Smooth muscle cell of the brain vasculature (primary cell): ENCODE results near the gene NUDT8.
A peak's percentile ranks its signal among the peaks of the same experiment; 100 is the strongest.
"Not testable (repeated sequence)": the region's sequence is repeated elsewhere in the genome, so short reads cannot be mapped to it uniquely, and the experiment has no call there.

Experiments
- DNase-seq: peaks from one replicate; pipeline ENCODE4 v3.0.0-alpha.2; 2012; ENCODE audit warnings: low read depth, low spot score

NUDT8 gene

GRCh38 chr11:67642173-67643120 is 12.7 kb upstream of the NUDT8 start:
- no peak for DNase-seq

- no peak for DNase-seq
These were observed 11.8 kb upstream of the NUDT8 start for GRCh38 chr11:67641338-67642172.

GRCh38 chr11:67640758-67641337 is 11.1 kb upstream of the NUDT8 start:
- no peak for DNase-seq

- DNase-seq: no peak
These were observed 10.5 kb upstream of the NUDT8 start for GRCh38 chr11:67640021-67640757.

GRCh38 chr11:67639438-67639859 is 9.7 kb upstream of the NUDT8 start, which contains the start of gene TBX10:
TSS of gene TBX10 (minus strand) at chr11:67639763. CDS start at chr11:67639472, 291 bp downstream.
- DNase-seq: no peak

GRCh38 chr11:67638535-67639437 is 9.0 kb upstream of the NUDT8 start:
- no peak for DNase-seq

- not testable (repeated sequence) for DNase-seq
These were observed 7.7 kb upstream of the NUDT8 start for GRCh38 chr11:67637441-67637840.

GRCh38 chr11:67636962-67637361 is 7.2 kb upstream of the NUDT8 start:
- DNase-seq: no peak

- no peak for DNase-seq
These were observed 5.4 kb upstream of the NUDT8 start for GRCh38 chr11:67635231-67635521.

GRCh38 chr11:67634366-67635230 is 4.9 kb upstream of the NUDT8 start:
- no peak for DNase-seq

GRCh38 chr11:67633758-67634365 is 4.1 kb upstream of the NUDT8 start:
- no peak for DNase-seq

GRCh38 chr11:67632982-67633755 is 3.4 kb upstream of the NUDT8 start:
- DNase-seq: no peak

- no peak for DNase-seq
These were observed 2.6 kb upstream of the NUDT8 start for GRCh38 chr11:67632175-67632981.

- no peak for DNase-seq
These were observed 2.1 kb upstream of the NUDT8 start for GRCh38 chr11:67631853-67632174.

- no peak for DNase-seq
These were observed 1.7 kb upstream of the NUDT8 start for GRCh38 chr11:67631411-67631810.

- no peak for DNase-seq
These were observed 1.2 kb upstream of the NUDT8 start for GRCh38 chr11:67630943-67631331.

- peak; percentile 89 for DNase-seq
These were observed 648 bp upstream of the NUDT8 start for GRCh38 chr11:67630228-67630942.
